Raji (cell line): ENCODE results near the gene GET4.

Experiments
- POLR2A ChIP-seq: IDR thresholded peaks from 2 replicates; pipeline ENCODE4 v1.6.1; 2011; ENCODE audit warnings: low read depth, low read length, control low read depth; ENCODE audit not compliant: insufficient read depth

The GET4 gene

GRCh38 chr7:842431-843031 is 33.8 kb upstream of the GET4 start:
- no peak for TF ChIP-seq POLR2A

GRCh38 chr7:843230-843629 is 33.1 kb upstream of the GET4 start:
- no peak for TF ChIP-seq POLR2A

- TF ChIP-seq POLR2A: no peak
Measured at GRCh38 chr7:844043-844442, 32.3 kb upstream of the GET4 start.

GRCh38 chr7:844514-844913 is 31.8 kb upstream of the GET4 start:
- TF ChIP-seq POLR2A: no peak

- TF ChIP-seq POLR2A: no peak
Measured at GRCh38 chr7:845091-845490, 31.3 kb upstream of the GET4 start.

- TF ChIP-seq POLR2A: no peak
Measured at GRCh38 chr7:845731-846130, 30.6 kb upstream of the GET4 start.

- TF ChIP-seq POLR2A: no peak
Measured at GRCh38 chr7:849145-849544, 27.2 kb upstream of the GET4 start.

- TF ChIP-seq POLR2A: no peak
Measured at GRCh38 chr7:849781-850180, 26.6 kb upstream of the GET4 start.

- no peak for TF ChIP-seq POLR2A
Measured at GRCh38 chr7:851204-851603, 25.1 kb upstream of the GET4 start.

- no peak for TF ChIP-seq POLR2A
Measured at GRCh38 chr7:853366-854117, 22.8 kb upstream of the GET4 start.

- TF ChIP-seq POLR2A: no peak
Measured at GRCh38 chr7:854118-854775, 22.1 kb upstream of the GET4 start.

- no peak for TF ChIP-seq POLR2A
Measured at GRCh38 chr7:855686-856369, 20.5 kb upstream of the GET4 start.

GRCh38 chr7:856444-857095 is 19.8 kb upstream of the GET4 start:
- TF ChIP-seq POLR2A: no peak

GRCh38 chr7:857661-858060 is 18.7 kb upstream of the GET4 start:
- no peak for TF ChIP-seq POLR2A

GRCh38 chr7:859359-860030 is 16.9 kb upstream of the GET4 start:
- TF ChIP-seq POLR2A: no peak
